Natural killer cell treated with Interleukin-12 subunit alpha and Interleukin-12 subunit beta and Interleukin-15 and Interleukin-18, amount 100 ng/mL, for 72 hours (primary cell): ENCODE data around the gene BRD3. TPM values are rescaled to one million over a fixed set of nuclear protein-coding genes. Genes with fewer than 3 reads are reported as not detected.

Source experiments
- ATAC-seq, 2 donors: fragments of 150-1000 bp; cut with Tn5 transposase in 1 of 2; sonication (Bioruptor Pico), chemical (Tn5 transposase) in 1 of 2; 2 replicates each; pipeline ENCODE4 v1.10.0; 2021
- DNase-seq: peaks from one replicate; pipeline ENCODE4 v3.0.0; 2022; ENCODE audit warnings: low spot score
- H3K27ac Mint-ChIP-seq, 2 donors: 1 replicate in 1 of 2; 2 replicates in 1 of 2; pipeline ENCODE4 v1.8.0; 2022; ENCODE audit warnings: mixed read lengths in 2 of 2, mild to moderate bottlenecking in 1 of 2, moderate library complexity in 1 of 2
- H3K27me3 Mint-ChIP-seq, 2 donors: 1 replicate in 1 of 2; 2 replicates in 1 of 2; pipeline ENCODE4 v1.8.0; 2022; ENCODE audit warnings: mixed read lengths in 2 of 2
- H3K36me3 Mint-ChIP-seq: one replicate; pipeline ENCODE4 v1.8.0; 2022; ENCODE audit warnings: mixed read lengths
- H3K4me1 Mint-ChIP-seq, 2 donors: 1 replicate in 1 of 2; 2 replicates in 1 of 2; pipeline ENCODE4 v1.8.0; 2022; ENCODE audit warnings: low read depth in 2 of 2, mixed read lengths in 2 of 2, mild to moderate bottlenecking in 1 of 2
- H3K4me3 Mint-ChIP-seq: one replicate; pipeline ENCODE4 v1.8.0; 2022; ENCODE audit warnings: mixed read lengths
- H3K9me3 Mint-ChIP-seq: 2 replicates; pipeline ENCODE4 v1.8.0; 2022; ENCODE audit warnings: mixed read lengths
- total RNA-seq, 2 donors: library from RNA; stranded (reverse); gene quantifications; one replicate each; pipeline ENCODE4 v1.2.3, GENCODE V29; 2022

Gene BRD3
- total RNA-seq, 2 donors from 2014 or later = 17.8 to 19.1 TPM

GRCh38 chr9:134062461-134063087 is 5.3 kb downstream of the BRD3 start:
- no peak for DNase-seq
- Mint-ChIP-seq H3K27ac (peak overlapping the region in 1 of 2 donors; percentile 66), H3K9me3 (no peaks in the 10 kb centered on the region), H3K36me3 (no peaks in the 10 kb centered on the region), H3K4me1 (peaks cover 21 to 40% of the 10 kb centered on the region in 2 donors), H3K4me3 (no peak overlapping the region), H3K27me3 (no peaks in the 10 kb centered on the region)
- ATAC-seq = no peak

GRCh38 chr9:134061688-134062371 is 6.0 kb downstream of the BRD3 start:
- Mint-ChIP-seq H3K4me1 (peaks cover 21 to 45% of the 10 kb centered on the region in 2 donors), H3K27me3 (no peaks in the 10 kb centered on the region), H3K27ac (no peak overlapping the region), H3K36me3 (no peaks in the 10 kb centered on the region), H3K4me3 (no peak overlapping the region), H3K9me3 (no peaks in the 10 kb centered on the region)
- no peak for DNase-seq
- ATAC-seq = no peak

GRCh38 chr9:134061019-134061687 is 6.7 kb downstream of the BRD3 start:
- Mint-ChIP-seq H3K36me3 (no peaks in the 10 kb centered on the region), H3K27ac (no peak overlapping the region), H3K27me3 (no peaks in the 10 kb centered on the region), H3K9me3 (no peaks in the 10 kb centered on the region), H3K4me3 (no peak overlapping the region), H3K4me1 (peaks cover 17 to 45% of the 10 kb centered on the region in 2 donors)
- ATAC-seq = no peak
- no peak for DNase-seq

- Mint-ChIP-seq H3K27ac (no peak overlapping the region), H3K9me3 (no peaks in the 10 kb centered on the region)
Measured at GRCh38 chr9:134060546-134060945, 7.3 kb downstream of the BRD3 start.

GRCh38 chr9:134059661-134060395 is 8.0 kb downstream of the BRD3 start:
- H3K27ac Mint-ChIP-seq = no peak overlapping the region
- H3K4me1 Mint-ChIP-seq = peaks cover 10 to 36% of the 10 kb centered on the region in 2 donors
- no peaks in the 10 kb centered on the region for H3K36me3 Mint-ChIP-seq
- DNase-seq = no peak
- H3K9me3 Mint-ChIP-seq = no peaks in the 10 kb centered on the region
- no peak overlapping the region for H3K4me3 Mint-ChIP-seq
- peak; percentile 72 for ATAC-seq
- no peaks in the 10 kb centered on the region for H3K27me3 Mint-ChIP-seq

More at GRCh38 chr9:134060546-134060945, 7.3 kb downstream of the BRD3 start:
- Mint-ChIP-seq H3K4me1 (peaks cover 11 to 39% of the 10 kb centered on the region in 2 donors), H3K36me3 (no peaks in the 10 kb centered on the region), H3K4me3 (peak overlapping the region; percentile 22), H3K27me3 (no peaks in the 10 kb centered on the region)
- ATAC-seq (no peak), DNase-seq (no peak)

- Mint-ChIP-seq H3K4me3 (no peak overlapping the region), H3K27ac (no peak overlapping the region), H3K27me3 (no peaks in the 10 kb centered on the region), H3K4me1 (peaks cover 10 to 33% of the 10 kb centered on the region in 2 donors), H3K9me3 (no peaks in the 10 kb centered on the region), H3K36me3 (no peaks in the 10 kb centered on the region)
- ATAC-seq (no peak), DNase-seq (no peak)
Measured at GRCh38 chr9:134059188-134059641, 8.6 kb downstream of the BRD3 start.

GRCh38 chr9:134058716-134059115 is 9.1 kb downstream of the BRD3 start:
- no peak overlapping the region for H3K4me3 Mint-ChIP-seq
- ATAC-seq (no peak), DNase-seq (no peak)
- no peak overlapping the region for H3K27ac Mint-ChIP-seq
- H3K27me3 Mint-ChIP-seq = no peaks in the 10 kb centered on the region
- peaks cover 10 to 33% of the 10 kb centered on the region in 2 donors for H3K4me1 Mint-ChIP-seq
- H3K9me3 Mint-ChIP-seq = no peaks in the 10 kb centered on the region
- no peaks in the 10 kb centered on the region for H3K36me3 Mint-ChIP-seq

- no peak overlapping the region for H3K27ac Mint-ChIP-seq
- no peak overlapping the region for H3K4me3 Mint-ChIP-seq
- DNase-seq (no peak), ATAC-seq (no peak)
- no peaks in the 10 kb centered on the region for H3K27me3 Mint-ChIP-seq
- peaks cover 10 to 29% of the 10 kb centered on the region in 2 donors for H3K4me1 Mint-ChIP-seq
- no peaks in the 10 kb centered on the region for H3K9me3 Mint-ChIP-seq
- H3K36me3 Mint-ChIP-seq = no peaks in the 10 kb centered on the region
Measured at GRCh38 chr9:134057751-134058701, 9.8 kb downstream of the BRD3 start.

- no peaks in the 10 kb centered on the region for H3K36me3 Mint-ChIP-seq
- peaks cover 10 to 24% of the 10 kb centered on the region in 2 donors for H3K4me1 Mint-ChIP-seq
- H3K27me3 Mint-ChIP-seq = no peaks in the 10 kb centered on the region
- no peaks in the 10 kb centered on the region for H3K9me3 Mint-ChIP-seq
- H3K27ac Mint-ChIP-seq = no peak overlapping the region
- H3K4me3 Mint-ChIP-seq = no peak overlapping the region
- ATAC-seq = no peak
- DNase-seq = peak; percentile 28
Measured at GRCh38 chr9:134057307-134057657, 10.5 kb downstream of the BRD3 start.

GRCh38 chr9:134056483-134057306 is 11.1 kb downstream of the BRD3 start:
- Mint-ChIP-seq H3K9me3 (no peaks in the 10 kb centered on the region), H3K4me3 (no peak overlapping the region), H3K27ac (no peak overlapping the region), H3K4me1 (peaks cover 10 to 23% of the 10 kb centered on the region in 2 donors), H3K27me3 (no peaks in the 10 kb centered on the region), H3K36me3 (no peaks in the 10 kb centered on the region)
- ATAC-seq (no peak), DNase-seq (peak; percentile 56)

GRCh38 chr9:134055981-134056461 is 11.8 kb downstream of the BRD3 start:
- H3K36me3 Mint-ChIP-seq = peaks cover 4% of the 10 kb centered on the region
- ATAC-seq (no peak), DNase-seq (no peak)
- H3K27ac Mint-ChIP-seq = no peak overlapping the region
- H3K9me3 Mint-ChIP-seq = no peaks in the 10 kb centered on the region
- H3K4me3 Mint-ChIP-seq = no peak overlapping the region
- H3K4me1 Mint-ChIP-seq = peaks cover 10 to 24% of the 10 kb centered on the region in 2 donors
- H3K27me3 Mint-ChIP-seq = no peaks in the 10 kb centered on the region
